NOMO-1 treated with dmso at 0.1 percent for 144 hours (cell line): ENCODE measurements around the gene NKX1-1.
"Not testable (repeated sequence)": the region's sequence is repeated elsewhere in the genome, so short reads cannot be mapped to it uniquely, and the experiment has no call there.

Experiments
- DNase-seq: peaks from one replicate; lab custom pipeline; 2025; ENCODE audit not compliant: unreplicated experiment; lab: John Stamatoyannopoulos, UW

Gene NKX1-1

DNA sequence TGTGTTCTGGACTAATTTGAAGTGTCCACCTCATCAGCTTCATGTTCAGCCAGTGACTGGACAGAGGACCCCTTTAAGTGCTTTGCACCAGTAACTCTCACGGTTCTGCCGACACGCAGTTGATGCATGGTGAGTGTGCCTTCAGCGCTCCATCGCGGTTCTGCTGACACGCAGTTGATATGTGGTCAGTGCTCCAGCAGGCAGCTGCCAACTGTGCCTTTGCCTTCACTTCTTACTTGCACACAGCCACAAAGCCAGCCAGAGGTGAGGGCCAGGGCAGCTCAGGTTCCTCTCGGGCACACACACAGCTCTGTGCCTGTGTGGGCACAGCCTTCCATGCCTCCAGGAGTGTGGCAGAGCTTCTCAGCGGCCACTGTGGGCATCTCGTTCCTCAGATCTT, 12.4 kb downstream of the NKX1-1 start:
- no peak for DNase-seq

DNA sequence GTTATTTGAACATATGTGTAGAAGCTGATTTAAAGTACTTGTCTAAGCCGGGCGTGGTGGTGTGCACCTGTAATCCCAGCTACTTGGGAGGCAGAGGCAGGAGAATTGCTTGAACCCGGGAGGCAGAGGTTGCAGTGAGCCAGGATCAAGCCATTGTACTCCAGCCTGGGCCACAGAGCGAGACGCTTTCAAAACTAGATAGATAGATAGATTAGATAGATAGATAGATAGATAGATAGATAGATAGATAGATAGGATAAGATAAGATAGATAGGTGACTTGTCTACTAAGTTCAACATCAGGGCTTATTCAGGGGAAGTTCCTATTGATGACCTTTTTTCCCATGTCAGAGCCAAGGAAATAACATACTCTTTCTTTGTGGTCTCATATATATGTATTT, 12.9 kb downstream of the NKX1-1 start:
- DNase-seq: not testable (repeated sequence)

DNA sequence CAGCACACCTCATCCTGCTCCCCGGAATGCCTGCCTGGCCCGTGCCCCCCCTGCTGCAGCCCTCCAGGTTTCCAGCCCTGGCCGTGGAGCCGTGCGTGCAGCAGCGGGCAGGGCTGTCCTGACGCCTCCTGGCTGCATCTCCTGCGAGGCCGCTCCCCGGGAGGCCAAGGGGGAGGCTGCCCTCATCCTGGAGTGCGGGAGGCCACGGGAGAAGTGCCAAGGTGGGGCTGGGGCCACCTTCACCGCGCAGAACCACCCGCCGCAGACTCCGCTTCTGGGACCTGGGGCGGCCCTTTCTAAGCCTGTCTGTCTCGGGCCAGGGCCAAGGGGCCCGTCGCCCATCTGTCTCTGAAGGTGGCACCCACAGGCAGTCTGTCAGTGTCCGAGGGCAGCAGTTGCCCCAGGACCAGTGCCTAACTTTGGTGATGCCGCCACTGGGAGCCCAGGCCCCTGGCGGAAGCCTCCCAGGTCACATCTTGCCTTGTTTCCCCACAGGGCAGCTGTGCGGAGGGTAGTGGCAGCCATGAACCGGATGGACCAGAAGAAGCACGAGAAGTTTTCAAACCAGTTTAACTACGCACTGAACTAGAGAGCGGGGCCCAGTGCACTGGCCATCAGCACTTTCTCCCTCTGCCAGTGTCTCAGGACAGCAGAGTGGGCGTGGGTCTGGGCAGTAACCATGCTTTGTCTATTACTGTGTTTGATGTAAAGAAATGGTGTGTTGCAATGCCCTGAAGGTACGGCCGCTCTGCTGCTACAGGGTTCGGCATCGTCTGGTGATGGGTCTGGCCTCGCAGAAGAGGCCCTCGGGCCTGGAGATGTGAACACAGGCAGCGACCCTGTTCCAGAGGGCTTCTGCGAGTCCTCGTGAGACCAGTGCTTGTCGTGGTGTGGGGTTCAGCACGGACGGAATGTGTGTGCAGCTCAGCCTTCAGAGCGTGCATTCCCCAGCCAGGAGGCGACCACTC, 20.6 kb downstream of the NKX1-1 start:
- DNase-seq: no peak

DNA sequence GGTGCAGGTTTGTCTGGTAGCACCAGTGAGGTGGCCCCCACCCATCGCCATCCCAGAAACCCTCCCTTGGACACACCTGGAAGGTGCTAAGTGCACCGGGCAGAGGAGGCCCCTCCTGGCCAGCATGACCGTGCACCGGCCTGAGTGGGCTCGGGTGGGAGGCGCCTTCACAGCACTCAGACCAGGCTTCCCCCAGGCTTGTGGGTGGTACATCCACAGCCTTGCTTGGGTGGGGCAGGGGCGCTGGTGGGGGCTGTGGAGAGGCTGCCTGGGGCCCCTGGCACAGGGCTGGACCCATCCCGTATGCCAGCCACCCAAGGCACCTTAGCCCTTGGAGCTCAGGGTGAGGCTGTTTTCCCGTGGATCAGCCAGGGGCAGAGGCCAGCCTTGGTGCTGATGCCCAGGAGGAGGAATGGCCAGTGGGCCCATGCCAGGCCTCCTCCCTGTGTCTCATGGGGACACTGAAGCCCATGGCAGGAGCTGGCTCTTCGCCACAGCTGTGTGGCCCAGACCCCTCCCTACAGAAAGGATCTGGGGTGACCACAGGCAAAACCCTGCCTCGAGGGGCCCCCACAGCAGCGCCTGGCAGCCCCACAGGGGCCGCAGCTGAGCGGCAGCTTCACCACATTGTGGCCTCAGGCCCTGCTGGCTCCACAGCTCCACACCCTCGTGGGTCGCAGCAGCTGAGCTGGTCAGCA, 21.4 kb downstream of the NKX1-1 start:
- DNase-seq: no peak

DNA sequence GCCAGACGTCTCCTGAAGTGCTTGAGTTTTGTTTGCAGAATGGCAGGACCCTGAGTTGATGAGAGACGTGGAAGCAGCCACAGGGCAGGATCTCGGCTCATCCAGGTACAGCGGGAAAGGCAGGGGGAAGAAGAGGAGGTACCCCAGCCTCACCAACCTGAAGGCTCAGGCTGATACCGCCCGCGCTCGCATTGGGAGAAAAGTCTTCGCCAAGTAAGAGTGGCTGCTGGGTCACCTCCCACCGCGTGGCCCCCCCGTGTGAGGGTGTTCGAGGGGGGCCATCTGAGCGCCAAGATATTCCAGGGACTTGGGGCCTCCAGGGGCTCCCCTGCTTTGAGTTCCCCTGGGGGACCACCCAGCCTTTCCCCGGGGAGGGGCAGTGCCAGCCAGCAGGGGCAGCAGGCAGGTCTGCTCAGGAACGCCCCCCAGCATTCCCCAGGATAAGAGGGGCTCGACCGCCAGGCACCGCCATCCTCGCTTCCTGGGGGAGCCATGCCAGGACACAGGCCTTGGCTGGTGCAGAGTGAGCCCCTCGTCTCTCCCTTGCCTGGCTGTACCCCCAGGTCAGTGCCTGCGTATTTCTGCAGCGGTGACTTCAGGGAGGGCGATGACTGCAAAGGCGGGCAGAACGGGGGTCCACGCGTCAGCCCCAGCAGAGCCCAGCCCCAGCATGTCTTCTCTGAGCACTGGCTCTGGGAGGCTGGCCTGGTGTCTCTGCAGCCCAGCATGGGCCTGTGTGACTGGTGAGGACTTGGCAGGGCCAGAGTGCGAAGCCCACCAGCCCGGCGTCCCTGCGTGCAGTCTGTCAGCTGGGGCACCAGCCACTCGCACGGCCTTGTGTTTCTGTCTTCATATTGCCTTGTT, 22.3 kb downstream of the NKX1-1 start:
- no peak for DNase-seq

DNA sequence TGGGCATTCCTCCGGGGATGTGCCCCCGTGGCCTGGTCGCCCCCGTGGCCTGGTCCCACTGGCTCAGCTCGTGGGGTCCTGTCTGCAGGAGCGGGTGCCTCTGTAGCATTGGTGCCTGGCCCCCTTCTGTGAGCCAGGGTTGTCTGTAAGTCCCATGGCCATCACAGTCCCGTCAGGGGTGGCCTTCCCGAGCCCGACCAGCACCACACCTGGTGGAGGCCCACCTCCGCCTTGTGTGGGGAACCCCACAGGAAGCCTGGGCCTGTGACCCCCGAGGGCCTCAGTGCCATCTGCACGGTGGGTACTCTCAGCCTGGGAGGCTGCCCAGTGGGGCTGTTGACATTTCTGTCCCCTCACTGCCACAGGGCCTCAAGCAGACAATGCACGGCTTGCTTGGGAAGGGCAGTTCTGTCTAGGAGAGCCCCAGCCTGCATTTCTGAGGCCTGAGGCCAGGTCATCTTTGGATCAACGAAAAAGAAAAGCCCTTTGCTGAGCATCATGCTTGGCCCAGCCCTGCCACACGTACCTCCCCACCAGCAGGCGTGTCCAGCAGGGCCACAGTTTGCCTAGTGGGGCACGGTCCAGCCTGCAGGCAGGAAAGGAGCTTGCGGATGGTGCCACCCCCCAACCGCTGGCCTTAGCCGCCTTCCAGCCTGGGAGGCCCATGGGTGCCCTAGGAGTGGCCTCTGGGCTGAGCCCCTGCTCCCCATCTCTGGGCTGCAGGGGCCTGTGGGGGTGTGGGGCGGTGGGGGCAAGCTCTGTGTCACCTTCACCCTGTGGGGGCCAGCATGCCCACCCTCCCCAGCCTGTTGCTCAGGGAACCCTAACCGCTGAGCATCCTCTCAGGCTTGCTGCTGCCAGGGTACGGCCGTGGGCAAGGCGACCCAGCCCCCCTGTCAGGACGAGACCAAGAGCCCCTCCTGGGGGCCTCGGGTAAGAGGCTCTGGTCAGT, 23.2 kb downstream of the NKX1-1 start:
- DNase-seq: no peak

DNA sequence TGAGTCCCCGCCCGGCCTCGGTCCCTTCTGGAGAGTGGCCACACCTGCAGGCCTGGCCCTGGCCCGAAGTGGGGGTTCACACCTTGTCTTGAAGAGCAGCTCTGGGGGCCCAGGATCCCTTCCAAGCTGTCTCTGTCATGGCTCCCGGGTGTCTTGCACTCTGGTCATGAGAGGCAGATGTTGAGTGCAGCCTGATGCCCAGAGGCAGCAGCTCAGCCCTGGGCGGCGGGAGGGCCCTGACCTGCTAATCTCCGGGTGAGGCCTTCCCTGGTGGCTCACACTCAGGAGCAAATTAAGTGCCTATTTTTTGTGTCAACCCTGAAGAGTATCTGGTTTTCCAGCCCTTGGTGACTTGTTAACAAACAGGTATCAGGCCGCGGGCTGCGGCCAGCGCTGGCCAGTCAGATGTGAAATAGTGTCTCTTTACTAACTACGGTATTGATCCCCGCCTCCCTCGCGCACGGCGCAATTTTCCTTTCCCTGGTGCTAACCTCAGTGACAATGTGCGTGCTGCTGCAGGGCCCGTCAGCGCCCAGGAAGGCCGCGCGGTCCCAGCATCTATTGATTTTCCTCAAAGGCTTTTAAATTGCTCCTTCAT, 24.2 kb downstream of the NKX1-1 start:
- no peak for DNase-seq

DNA sequence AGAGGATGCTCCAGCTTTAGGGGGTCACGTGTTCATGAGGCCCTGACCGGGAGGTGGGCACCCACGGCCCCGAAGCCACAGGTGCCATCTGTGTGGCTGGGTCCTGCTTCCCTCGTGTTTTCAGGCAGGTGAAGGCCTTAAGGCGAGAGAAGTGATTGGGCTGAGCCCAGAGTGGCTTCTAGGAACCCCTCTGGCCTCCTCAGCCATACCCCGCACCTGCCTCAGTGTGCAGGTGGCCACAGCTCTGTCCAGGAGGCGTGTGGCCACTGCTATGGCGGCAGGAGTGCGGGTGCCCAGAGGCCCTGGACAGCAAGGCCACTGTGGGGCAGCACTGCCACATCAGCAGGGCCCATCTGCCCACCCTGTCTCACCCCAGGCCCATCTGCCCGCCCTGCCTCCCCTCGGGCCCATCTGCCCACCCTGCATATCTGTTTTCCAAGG, 25.0 kb downstream of the NKX1-1 start:
- no peak for DNase-seq

DNA sequence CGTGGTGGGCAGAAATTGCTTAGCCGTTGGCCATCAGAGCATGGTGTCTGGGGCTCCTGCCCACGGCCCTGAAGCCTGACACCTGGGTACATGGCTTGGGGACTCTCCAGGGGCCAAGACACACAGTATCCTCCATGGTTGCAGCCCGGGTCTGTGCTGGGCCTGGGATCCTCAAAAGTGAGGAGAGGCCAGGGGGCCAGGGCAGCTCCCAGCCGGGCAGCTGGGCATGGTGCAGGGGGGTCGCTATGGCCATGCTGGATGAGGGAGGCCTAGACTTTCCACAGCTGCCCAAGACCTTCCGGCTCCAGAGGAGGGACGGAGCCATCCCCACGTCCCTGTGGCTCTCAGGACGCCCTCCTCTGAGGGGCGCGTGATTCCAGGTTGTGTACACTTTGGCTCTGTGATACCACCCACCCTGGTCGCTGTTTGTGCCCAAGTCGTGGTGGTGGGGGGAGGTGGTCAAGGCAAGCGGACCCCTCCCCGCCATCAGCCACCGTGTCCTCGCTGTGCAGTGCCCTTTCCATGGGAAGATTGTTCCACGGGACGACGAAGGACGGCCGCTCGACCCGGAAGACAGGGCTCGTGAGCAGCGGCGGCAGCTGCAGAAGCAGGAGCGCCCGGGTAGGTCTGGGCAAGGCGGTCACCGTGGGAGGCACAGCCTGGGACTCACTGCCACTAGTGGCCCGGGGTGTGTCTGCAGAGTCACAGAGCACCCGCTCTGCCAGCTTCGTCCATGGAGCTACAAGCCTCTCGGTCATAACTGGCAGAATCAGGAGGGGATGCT, 25.7 kb downstream of the NKX1-1 start:
- no peak for DNase-seq

DNA sequence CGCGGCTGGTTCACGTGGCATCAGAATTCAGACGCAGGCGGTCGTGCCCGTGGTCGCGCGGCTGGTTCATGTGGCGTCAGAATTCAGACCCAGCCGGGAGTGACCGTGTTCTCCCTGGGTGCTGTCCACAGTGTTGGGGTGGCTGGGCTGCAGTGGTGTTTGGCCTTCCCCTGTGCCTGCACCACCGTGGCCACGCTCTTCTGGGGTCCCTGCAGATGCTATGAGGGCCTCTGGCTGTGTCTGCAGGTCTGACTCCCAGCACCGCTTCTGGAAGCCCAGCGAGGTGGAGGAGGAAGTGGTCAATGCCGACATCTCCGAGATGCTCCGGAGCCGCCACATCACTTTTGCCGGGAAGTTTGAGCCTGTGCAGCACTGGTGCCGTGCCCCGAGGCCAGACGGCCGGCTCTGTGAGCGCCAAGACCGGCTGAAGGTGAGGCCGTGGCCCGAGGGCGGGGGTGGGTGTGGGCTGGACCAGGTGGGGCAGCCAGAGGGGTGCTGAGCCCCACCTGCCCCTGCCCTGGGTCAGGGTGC, 26.4 kb downstream of the NKX1-1 start:
- DNase-seq: no peak

DNA sequence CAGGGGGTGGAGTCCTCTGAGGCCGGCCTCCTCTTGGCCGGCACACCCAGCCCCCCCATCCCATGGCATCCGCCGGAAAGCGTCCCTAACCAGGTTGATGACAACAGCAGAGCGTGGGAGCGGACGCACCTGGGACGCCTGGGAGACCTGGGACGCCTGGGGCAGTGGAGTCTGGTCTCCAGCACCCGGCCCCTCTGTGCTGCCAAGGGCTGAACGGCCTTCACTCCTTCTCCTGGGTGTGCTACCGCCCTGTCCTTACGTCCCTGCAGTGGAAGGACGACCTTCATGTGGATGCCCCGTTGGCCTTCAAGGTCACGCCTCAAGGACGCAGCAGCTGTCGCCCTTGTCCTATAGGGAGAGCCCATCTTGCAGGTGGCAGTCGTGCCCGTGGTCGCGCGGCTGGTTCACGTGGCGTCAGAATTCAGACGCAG, 26.9 kb downstream of the NKX1-1 start:
- DNase-seq: no peak

DNA sequence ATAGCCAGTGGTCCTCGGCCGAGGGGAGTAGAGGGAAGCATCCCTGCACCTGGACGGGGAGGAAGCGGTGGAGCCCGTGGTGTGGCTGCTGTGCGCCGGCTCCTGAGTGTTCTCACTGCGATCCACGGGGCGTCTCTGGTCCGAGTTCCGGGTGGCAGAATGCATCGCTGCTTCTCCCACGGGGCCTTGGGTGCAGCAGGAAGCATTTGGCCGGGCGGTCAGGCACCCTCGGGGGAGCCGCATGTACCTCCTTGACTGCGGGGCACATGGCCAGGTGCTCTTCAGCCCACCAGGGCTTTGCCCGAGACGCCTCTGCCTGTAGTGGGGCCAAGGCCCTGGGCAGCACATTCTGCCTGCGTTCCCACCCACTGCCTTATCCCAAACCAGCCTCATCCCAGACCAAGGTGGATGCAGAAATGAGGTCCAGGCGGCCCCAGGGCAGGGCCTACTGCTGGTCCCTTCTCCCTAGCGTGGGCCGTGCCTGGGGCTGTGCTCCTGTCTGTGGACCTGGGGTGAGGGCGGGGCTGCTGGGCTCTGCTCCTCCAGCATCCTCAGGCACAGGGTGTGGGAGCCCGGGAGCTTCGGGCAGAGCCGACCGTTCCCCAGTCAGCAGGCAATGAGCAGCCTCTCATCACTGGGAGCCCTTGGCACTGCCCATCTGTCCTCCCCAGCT, 27.5 kb downstream of the NKX1-1 start:
- DNase-seq: no peak

DNA sequence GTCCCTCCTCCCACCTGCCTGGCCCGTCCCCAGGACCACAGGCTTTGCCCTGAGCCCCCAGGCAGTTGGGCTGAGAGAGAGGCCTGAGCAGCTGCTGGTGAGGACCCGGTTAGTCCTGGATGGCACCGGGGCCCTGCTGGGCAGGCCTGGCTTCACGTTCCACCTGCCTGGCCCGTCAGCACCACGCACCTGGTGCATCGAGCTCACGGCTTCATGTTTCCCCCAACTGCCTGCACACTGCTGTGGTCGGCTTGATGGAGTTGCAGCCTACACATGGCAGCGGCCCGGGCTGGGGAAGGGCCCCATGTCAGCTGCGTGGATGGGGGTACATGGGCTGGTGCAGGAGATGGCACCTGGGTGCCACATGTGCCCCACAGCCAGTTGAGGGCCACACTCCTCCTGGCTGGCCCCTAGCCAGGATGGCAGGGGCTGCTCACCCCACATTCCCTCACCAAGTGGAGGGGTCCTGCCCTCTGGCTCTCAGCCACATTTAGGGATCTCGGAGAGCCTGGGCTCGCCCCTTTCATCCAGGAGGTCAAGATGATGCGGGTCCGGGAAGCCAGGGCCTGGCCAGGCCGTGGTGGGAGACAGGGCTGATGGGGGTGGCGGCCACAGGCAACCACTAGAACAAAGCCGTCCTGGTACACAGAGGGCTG, 28.5 kb downstream of the NKX1-1 start:
- DNase-seq: no peak

DNA sequence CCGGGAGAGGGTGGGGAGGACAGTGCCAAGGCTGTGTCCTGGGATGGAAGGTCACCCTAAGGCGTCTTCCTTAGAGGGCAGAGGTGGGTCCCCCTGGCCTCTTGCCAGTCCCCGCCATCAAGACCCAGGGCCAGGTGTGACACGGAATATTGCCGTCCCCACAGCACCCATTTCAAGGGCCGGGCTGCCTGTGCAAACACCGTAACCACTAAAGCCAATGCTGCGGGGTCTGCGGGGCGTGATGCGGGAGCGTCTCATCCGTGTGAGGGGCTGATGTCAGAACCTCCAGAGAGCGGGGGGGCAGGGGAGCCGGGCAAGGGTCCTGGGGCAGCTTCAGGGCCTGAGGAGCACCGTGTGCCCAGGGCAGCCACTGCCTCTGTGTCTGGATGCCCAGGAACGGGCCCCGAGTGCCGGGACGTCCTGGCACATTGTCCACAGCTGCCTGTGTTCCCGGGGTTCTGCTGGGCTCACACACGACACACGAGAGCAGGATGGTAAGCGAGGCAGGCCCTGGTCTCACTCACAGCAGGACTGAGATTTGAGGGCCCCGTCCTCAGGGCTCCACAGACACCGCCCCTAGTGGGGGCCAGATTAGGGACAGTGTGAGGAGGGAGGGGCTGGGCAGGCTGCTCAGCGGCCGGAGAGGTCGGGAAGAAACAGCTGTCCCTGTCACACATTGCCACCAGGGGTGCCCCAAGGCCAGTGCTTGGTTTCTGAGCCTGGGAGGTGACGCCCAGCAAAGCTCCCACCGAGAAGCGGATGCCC, 29.2 kb downstream of the NKX1-1 start:
- no peak for DNase-seq

DNA sequence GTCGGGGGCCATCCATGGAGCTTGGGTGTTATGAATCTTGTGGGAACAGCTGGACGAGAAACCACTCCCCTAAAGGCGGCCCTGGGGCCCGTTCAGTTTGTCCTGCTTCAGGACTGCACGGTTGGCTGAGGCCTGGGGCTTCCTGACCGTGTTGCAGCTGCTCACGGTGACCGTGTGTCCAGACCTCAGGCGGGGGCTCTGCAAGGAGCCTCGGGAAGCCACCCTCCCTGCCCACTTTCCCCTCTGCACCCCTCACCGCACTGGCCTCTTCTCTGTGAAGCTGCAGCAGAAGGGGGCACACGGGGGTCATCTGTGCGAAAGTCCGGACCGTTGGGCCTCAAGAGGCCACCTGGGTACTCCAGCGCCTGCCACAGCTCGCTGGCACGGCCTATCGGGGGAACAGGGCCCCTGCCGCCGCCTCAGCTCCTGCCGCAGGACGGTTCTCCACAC, 29.8 kb downstream of the NKX1-1 start:
- no peak for DNase-seq

DNA sequence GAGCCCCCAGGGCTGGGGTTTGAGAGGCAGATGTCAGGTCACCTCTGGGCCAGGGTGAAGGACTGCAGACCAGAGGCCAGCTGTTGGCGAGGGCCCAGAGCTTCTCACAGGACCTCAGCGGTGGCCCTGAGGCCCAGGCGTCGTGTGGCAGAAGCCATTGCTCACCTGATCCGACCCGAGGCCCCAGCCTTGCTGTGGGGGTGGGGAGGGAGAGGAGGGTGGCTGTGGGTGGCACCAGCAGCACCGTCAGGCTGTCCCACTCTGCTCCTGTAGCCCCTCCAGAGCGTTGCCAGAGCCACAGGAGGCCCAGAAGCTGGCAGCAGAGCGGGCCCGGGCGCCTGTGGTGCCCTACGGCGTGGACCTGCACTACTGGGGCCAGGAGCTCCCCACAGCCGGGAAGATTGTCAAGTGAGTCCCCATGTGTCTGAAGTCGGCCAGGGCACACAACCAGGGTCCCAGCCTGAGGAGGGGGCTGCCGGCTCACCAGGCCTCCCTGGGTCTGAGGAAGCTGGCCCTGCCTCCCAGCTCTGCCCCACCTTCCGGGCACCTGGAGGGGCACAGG, 30.4 kb downstream of the NKX1-1 start:
- no peak for DNase-seq
